GM19438 (cell line): ENCODE measurements around the gene PGM2.

Source experiments
- ATAC-seq: cut with Tn5 transposase; IDR thresholded peaks from one replicate; pipeline ENCODE4 v1.9.1; 2021; ENCODE audit warnings: low read depth; ENCODE audit not compliant: unreplicated experiment

PGM2 gene

DNA sequence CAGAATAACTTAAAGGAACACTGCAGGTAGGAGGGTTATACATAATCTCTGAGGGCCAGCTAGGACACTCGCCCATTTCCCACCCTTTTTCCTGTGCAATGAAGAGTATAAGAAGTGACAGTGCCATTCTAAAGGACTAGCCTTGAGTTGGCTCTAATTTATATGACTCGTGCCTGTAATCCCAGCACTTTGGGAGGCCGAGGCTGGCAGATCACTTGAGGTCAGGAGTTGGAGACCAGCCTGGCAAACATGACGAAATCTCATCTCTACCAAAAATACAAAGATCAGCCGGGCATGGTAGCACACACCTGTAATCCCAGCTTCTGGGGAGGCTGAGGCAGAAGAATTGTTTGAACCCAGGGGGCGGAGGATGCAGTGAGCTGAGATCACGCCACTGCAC is 68.8 kb downstream of the PGM2 start:
- no peak for ATAC-seq

DNA sequence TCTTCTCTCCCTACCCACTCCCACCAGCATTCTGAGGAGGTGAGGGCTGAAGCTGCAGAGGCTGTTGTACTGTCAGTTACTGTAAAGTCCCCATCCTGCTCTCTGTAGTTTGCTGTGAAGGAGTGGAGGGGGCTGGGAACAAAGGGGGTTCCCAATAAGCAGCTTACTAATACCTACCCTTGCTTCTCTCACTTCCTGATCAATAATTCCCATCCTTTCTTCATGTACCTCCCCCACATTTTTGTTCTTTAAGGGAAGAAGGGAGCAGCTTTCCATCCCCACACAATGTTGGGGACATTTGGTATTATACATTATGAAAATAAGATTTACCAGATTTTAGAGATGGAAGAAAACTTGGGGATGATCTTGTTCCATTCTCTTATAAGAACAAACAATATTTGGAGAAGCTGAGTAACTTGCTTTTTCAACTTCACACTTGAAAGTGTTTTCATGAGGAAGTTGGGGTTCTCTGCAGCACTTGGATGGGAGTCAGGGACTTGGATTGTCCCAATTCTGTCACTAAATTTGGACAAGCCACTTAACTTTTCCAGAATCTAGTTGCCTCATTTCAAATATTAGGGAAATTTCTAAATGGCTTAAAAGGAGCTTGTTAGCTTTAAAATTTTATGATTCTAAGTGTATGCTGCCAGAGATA is 69.8 kb downstream of the PGM2 start:
- ATAC-seq, result no peak

DNA sequence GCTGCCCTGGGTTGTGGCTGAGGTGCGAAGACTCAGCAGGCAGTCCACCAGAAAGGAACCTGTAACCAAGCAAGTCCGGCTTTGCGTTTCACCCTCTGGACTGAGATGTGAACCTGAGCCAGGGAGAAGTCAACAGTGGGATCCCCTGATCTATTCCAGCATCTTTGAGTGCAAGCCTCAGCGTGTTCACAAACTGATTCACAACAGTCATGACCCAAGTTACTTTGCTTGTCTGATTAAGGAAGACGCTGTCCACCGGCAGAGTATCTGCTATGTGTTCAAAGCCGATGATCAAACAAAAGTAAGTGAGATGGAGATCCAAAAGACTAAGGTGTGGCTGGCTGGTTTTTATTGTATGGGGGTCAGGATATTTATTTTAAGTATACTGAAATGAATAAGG is 75.7 kb downstream of the PGM2 start:
- ATAC-seq, result no peak

DNA sequence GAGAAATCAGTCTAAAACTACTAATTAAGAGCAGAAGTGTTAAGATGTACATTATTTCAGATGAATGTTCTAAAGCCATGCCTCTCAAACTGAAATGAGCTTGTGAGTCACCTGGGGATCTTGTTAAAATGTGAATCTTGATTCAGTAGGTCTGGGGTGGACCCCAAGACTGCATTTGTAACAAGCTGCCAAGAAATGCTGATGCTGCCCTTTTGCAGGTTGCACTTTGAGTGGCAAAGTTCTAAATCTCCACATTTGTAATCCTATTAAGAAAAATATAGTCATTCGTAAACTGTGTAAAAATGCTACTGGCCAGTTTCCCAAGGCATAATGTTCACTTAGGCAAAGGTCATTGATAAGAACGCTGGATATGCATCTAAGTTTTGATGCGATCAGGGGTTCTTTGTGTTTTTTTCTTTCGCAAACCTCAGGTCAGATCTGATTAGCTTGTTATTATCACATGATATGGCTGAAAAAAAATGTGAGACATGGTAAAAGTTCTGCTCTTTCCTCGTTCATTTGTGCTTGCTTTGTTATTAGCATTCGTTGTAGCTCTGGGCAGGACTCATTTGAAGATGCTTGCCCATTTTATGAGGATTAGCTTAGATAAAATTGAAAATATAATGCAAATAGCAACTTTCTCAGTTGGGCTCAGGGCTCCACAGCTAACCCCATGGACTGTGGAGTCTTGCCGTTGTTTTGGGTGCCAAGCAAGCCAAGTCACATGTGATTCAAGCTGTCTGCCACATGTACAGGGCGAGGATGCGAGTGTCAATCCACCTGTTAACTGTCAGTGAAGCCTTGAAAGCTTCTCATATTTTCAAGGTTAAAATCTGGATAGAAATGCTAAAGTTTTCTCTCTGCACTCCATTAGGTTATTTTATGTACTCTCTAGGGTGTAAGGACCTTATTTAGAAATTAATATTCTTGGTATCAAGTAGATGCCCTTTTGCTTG is 76.5 kb downstream of the PGM2 start:
- no peak for ATAC-seq

DNA sequence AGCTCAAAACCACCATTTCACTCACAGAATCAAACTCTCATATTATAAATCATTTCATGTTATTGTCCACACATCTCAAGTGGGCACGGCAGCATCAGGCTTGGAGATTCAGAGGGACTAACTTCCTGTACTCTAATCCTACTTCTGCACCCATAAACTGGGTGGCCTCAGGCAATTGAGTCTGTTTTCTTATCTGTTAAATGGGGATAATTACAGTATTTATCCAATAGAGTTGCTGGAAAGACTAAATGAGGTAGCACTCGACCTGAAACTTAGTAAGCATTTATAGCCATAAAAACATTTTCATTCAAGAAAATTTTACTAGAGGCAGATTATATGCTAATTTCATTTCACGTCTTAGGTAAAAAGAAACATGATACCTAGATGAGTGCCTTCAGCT is 77.4 kb downstream of the PGM2 start:
- no peak for ATAC-seq

DNA sequence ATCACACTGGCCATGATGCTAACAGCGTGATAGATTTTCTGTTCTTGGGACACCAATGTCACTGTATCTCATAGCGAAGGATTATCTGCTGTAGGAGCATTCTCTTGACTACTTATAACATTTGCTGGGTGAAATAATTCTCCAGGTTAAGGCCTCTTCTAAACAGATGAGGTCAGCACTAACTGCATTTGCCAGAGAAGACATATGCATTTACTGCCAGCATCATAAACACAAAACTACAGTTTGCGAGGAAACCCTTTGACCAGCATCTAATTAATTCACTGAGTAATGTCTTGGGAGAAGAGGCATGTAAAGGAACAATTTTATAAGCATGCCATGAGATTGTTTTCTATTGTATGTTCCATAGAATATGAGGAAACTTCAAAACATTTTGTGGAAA is 78.3 kb downstream of the PGM2 start:
- ATAC-seq, result no peak

DNA sequence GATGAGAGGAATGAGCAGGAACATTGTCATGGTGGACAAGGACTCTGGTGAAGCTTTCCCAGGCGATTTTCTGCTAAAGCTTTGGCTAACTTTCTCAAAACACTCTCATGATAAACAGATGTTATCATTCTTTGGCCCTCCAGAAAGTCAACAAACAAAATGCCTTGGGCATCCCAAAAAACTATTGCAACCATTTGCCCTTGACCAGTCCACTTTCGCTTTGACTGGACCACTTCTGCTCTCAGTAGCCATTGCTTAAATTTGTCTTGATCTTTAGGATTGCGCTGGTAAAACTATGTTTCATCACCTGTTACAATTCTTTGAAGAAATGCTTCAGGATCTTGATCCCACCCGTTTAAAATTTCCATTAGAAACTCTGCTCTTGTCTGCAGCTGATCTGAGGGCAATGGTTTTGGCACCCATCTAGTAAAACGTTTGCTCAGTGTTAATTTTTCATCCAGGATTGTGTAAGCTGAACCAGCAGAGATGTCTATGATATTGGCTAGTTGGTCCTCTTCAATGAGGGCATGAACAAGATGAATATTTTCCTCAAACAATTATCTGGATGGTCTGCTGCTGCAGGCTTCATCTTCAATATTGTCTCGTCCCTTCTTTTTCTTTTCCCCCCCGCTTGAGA is 79.2 kb downstream of the PGM2 start:
- no peak for ATAC-seq

DNA sequence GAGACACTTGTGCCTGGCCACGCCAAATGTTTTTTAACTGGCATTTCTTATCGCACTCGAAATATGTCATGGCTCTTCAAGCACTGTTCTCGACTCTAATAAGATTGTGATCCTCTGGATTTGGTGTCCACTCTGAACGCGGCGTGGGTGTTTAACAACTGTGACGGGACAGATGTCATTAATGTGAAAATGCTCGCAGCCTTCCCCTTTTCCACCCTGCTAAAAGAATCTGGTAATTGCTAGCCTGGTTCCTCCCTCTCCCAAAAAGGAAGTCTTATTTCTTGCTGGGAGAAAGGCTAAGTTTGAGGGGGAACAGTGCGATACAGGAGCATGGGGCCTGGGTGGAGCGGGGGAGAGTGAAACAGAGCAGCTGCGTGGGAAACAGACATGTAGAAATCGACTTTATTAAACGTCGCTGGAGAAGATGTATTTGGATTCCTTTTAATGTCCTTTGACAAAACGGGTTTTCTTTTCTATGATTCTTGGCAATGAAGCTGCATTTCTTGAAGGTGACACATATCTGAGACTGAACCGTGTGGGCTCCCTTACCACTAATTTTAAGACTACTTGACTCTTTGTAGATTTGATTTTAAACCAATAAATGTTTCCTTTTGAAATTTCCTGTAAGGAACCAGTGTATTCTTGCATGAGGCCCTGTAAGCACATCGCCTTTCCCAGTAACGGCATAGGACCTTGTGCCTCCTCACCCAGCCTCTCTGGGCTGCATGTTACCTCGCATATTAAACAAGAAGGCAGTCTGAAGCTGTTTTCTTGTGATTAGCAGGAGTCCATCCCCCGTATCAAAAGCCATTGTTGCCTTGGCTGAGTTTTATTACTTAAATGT is 82.2 kb downstream of the PGM2 start:
- ATAC-seq, result no peak

DNA sequence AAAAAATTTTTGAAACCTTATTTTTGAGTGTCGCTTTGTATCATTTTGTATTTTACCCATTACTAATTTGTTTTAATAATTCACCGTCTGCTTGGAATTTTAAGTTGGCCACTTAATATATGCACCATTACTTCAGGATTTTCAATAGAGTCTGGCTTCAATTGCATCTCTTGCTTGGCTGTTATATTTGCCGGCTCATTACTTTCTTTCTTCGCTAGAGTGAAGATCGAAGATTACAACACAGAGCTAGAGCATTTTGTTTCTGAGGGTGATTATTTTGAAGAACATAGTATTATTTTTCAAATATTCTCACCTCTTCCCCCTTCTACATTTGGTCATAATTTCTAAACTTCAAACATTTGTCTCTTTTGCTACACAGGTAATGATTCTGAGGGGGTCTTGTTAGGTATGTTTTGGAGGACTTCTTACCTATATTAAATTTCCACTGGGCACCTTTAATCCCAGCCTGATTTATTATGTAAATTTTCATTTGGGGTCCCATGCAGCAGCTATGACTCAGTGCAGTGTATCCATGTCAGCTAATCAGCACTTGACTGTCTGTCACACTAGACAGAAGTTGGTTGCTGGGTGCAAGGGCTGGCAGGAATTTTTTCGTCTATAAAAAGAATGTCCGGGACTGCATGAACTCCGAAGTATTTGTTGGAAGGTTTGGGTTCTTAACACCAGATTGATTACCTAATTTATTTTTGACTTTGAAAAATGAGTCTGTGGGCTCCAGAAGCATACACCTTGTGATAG is 83.0 kb downstream of the PGM2 start:
- ATAC-seq, result no peak

DNA sequence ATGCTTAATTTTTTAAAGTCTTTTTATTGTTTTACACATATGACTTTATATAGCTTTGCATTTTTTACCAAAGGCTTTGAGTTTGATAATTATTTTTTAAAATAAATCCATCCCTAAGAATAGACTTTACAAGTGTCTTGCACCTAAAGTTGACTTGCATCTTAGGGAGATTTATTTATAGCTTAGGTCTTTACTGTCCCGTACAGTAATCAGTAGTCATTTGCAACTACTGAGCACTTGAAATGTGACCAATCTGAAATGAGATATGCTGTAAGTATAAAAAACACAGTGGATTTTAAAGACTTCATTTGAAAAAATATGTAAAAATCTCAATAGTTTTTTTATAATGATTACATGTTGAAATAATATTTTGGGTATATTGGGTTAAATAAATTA is 83.6 kb downstream of the PGM2 start:
- no peak for ATAC-seq
